OCI-LY1 (cell line): ENCODE results near the gene CT45A10.
"Not testable (repeated sequence)": the region's sequence is repeated elsewhere in the genome, so short reads cannot be mapped to it uniquely, and the experiment has no call there.

Source experiments
- H2AFZ ChIP-seq: fragments of 200-600 bp; sonication (generic), shearing (Covaris generic); 2 replicates; pipeline ENCODE4 v1.6.0; 2014; ENCODE audit warnings: antibody characterized with exemption, mild to moderate bottlenecking, low read length
- H3F3A ChIP-seq: fragments of 200-600 bp; sonication (generic), shearing (Covaris generic); 2 replicates; pipeline ENCODE4 v1.6.0; 2014; ENCODE audit warnings: mild to moderate bottlenecking, antibody characterized with exemption, low read length, moderate library complexity; ENCODE audit not compliant: insufficient read depth
- H3K27ac ChIP-seq: fragments of 200-600 bp; sonication (generic); 2 replicates; pipeline ENCODE4 v1.5.1; 2014; ENCODE audit warnings: low read length, mixed run types, mild to moderate bottlenecking, low read depth; ENCODE audit not compliant: poor library complexity, severe bottlenecking
- H3K27me3 ChIP-seq: fragments of 200-600 bp; sonication (generic); 2 replicates; pipeline ENCODE4 v1.6.0; 2014; ENCODE audit warnings: antibody characterized with exemption, mild to moderate bottlenecking, low read length, moderate library complexity; ENCODE audit not compliant: insufficient read depth
- H3K36me3 ChIP-seq: fragments of 200-600 bp; sonication (generic); 2 replicates; pipeline ENCODE4 v1.6.1; 2014; ENCODE audit warnings: mild to moderate bottlenecking, antibody characterized with exemption, low read length, moderate library complexity, mixed read lengths; ENCODE audit not compliant: insufficient read depth
- H3K4me1 ChIP-seq: fragments of 200-600 bp; sonication (generic); 2 replicates; pipeline ENCODE4 v1.5.1; 2014; ENCODE audit warnings: mild to moderate bottlenecking, low read length, moderate library complexity; ENCODE audit not compliant: insufficient read depth, severe bottlenecking
- H3K4me2 ChIP-seq: fragments of 200-600 bp; sonication (generic), shearing (Covaris generic); 2 replicates; pipeline ENCODE4 v1.6.1; 2014; ENCODE audit warnings: low read length
- H3K4me3 ChIP-seq: fragments of 200-600 bp; sonication (generic); 2 replicates; pipeline ENCODE4 v1.5.1; 2014; ENCODE audit warnings: low read length, low read depth, mild to moderate bottlenecking, mixed read lengths; ENCODE audit not compliant: poor library complexity, severe bottlenecking
- H3K79me2 ChIP-seq: fragments of 200-600 bp; shearing (Covaris generic); 2 replicates; pipeline ENCODE4 v1.6.1; 2016; ENCODE audit warnings: mixed run types, low read length, mixed read lengths; ENCODE audit not compliant: insufficient read depth
- H3K9ac ChIP-seq: fragments of 200-600 bp; sonication (generic), shearing (Covaris generic); 2 replicates; pipeline ENCODE4 v1.6.1; 2014; ENCODE audit warnings: mild to moderate bottlenecking, low read length, mixed read lengths
- H3K9me2 ChIP-seq: fragments of 200-600 bp; sonication (generic), shearing (Covaris generic); 2 replicates; pipeline ENCODE4 v1.6.1; 2014; ENCODE audit warnings: low read depth, mild to moderate bottlenecking, low read length, mixed read lengths
- H3K9me3 ChIP-seq: fragments of 200-600 bp; shearing (Covaris generic); 2 replicates; pipeline ENCODE4 v1.6.1; 2014; ENCODE audit warnings: low read length, mixed read lengths
- H4K20me1 ChIP-seq: fragments of 200-600 bp; sonication (generic), shearing (Covaris generic); 2 replicates; pipeline ENCODE4 v1.6.0; 2016; ENCODE audit warnings: mild to moderate bottlenecking, low read length; ENCODE audit not compliant: insufficient read depth
- CTCF ChIP-seq: fragments of 200-600 bp; sonication (generic), shearing (Covaris generic); IDR thresholded peaks from 2 replicates; pipeline ENCODE4 v1.5.1; 2017; ENCODE audit warnings: mild to moderate bottlenecking, antibody characterized with exemption, low read length, moderate library complexity, mixed read lengths
- EZH2 ChIP-seq: fragments of 200-600 bp; sonication (generic), shearing (Covaris generic); IDR thresholded peaks from 2 replicates; pipeline ENCODE4 v1.8.0; 2017; ENCODE audit warnings: borderline replicate concordance, mixed run types, mild to moderate bottlenecking, antibody characterized with exemption, low read length, moderate library complexity, mixed read lengths

The CT45A10 gene

GRCh38 chrX:135892781-135893180, 463 bp downstream of the CT45A10 start:
- Histone ChIP-seq H3K4me2 (no peak overlapping the region), H3K9me2 (no peaks in the 10 kb centered on the region), H3F3A (no peaks in the 10 kb centered on the region), H3K36me3 (no peaks in the 10 kb centered on the region), H3K27me3 (no peaks in the 10 kb centered on the region), H3K27ac (no peak overlapping the region), H2AFZ (no peak overlapping the region), H4K20me1 (no peaks in the 10 kb centered on the region), H3K4me3 (no peak overlapping the region), H3K9me3 (no peaks in the 10 kb centered on the region), H3K9ac (no peak overlapping the region), H3K79me2 (no peaks in the 10 kb centered on the region), H3K4me1 (no peaks in the 10 kb centered on the region)
- TF ChIP-seq CTCF, result no peak
- TF ChIP-seq EZH2, result no peak

GRCh38 chrX:135890087-135890585, 3.1 kb downstream of the CT45A10 start:
- no peaks in the 10 kb centered on the region for H3K9me2 ChIP-seq
- H3K4me3 ChIP-seq, result no peak overlapping the region
- H3K9me3 ChIP-seq, result no peaks in the 10 kb centered on the region
- no peaks in the 10 kb centered on the region for H3F3A ChIP-seq
- no peaks in the 10 kb centered on the region for H3K36me3 ChIP-seq
- no peaks in the 10 kb centered on the region for H3K4me1 ChIP-seq
- H2AFZ ChIP-seq, result no peak overlapping the region
- H3K27me3 ChIP-seq, result no peaks in the 10 kb centered on the region
- no peaks in the 10 kb centered on the region for H3K79me2 ChIP-seq
- H4K20me1 ChIP-seq, result no peaks in the 10 kb centered on the region
- no peak overlapping the region for H3K9ac ChIP-seq
- no peak for TF ChIP-seq CTCF
- H3K27ac ChIP-seq, result no peak overlapping the region
- H3K4me2 ChIP-seq, result no peak overlapping the region

GRCh38 chrX:135888976-135889375, 4.3 kb downstream of the CT45A10 start:
- H3F3A ChIP-seq, H3K4me3 ChIP-seq, H3K9me3 ChIP-seq, H3K27ac ChIP-seq, H3K4me2 ChIP-seq, H3K9ac ChIP-seq, H3K27me3 ChIP-seq, H3K36me3 ChIP-seq, H4K20me1 ChIP-seq, H2AFZ ChIP-seq, H3K9me2 ChIP-seq, H3K4me1 ChIP-seq, H3K79me2 ChIP-seq: not testable (repeated sequence)
- peak; percentile 28; the same call in 1 of the 2 replicates for TF ChIP-seq CTCF

GRCh38 chrX:135888230-135888629, 5.0 kb downstream of the CT45A10 start:
- H3K4me3 ChIP-seq, H3K9ac ChIP-seq, H3K79me2 ChIP-seq, H3K27me3 ChIP-seq, H3K9me3 ChIP-seq, H3K9me2 ChIP-seq, H3F3A ChIP-seq, H3K4me2 ChIP-seq, H2AFZ ChIP-seq, H3K4me1 ChIP-seq, H3K36me3 ChIP-seq, H4K20me1 ChIP-seq, H3K27ac ChIP-seq: not testable (repeated sequence)

- not testable (repeated sequence) for H3K27me3 ChIP-seq, H3K27ac ChIP-seq, H3K9me2 ChIP-seq, H3K9ac ChIP-seq, H3F3A ChIP-seq, H3K4me1 ChIP-seq, H3K4me2 ChIP-seq, H3K4me3 ChIP-seq, H3K36me3 ChIP-seq, H4K20me1 ChIP-seq, H3K9me3 ChIP-seq, H3K79me2 ChIP-seq, H2AFZ ChIP-seq
Measured at GRCh38 chrX:135882741-135883140, 10.5 kb downstream of the CT45A10 start.

- H3K27ac ChIP-seq, H3K9me2 ChIP-seq, H3K27me3 ChIP-seq, H3K4me1 ChIP-seq, H3K4me3 ChIP-seq, H4K20me1 ChIP-seq, H2AFZ ChIP-seq, H3K9ac ChIP-seq, H3K36me3 ChIP-seq, H3K9me3 ChIP-seq, H3K4me2 ChIP-seq, H3K79me2 ChIP-seq, H3F3A ChIP-seq: not testable (repeated sequence)
Measured at GRCh38 chrX:135871712-135872111, 21.5 kb downstream of the CT45A10 start, which contains the start of gene CT45A9. Gene CT45A9 (minus strand): TSS chrX:135871812. CDS start chrX:135868061, 3,751 bp downstream.
